ENCODE measurements around the gene ATXN10.
"Not testable (repeated sequence)": the region's sequence is repeated elsewhere in the genome, so short reads cannot be mapped to it uniquely, and the experiment has no call there.

ATXN10 gene

DNA sequence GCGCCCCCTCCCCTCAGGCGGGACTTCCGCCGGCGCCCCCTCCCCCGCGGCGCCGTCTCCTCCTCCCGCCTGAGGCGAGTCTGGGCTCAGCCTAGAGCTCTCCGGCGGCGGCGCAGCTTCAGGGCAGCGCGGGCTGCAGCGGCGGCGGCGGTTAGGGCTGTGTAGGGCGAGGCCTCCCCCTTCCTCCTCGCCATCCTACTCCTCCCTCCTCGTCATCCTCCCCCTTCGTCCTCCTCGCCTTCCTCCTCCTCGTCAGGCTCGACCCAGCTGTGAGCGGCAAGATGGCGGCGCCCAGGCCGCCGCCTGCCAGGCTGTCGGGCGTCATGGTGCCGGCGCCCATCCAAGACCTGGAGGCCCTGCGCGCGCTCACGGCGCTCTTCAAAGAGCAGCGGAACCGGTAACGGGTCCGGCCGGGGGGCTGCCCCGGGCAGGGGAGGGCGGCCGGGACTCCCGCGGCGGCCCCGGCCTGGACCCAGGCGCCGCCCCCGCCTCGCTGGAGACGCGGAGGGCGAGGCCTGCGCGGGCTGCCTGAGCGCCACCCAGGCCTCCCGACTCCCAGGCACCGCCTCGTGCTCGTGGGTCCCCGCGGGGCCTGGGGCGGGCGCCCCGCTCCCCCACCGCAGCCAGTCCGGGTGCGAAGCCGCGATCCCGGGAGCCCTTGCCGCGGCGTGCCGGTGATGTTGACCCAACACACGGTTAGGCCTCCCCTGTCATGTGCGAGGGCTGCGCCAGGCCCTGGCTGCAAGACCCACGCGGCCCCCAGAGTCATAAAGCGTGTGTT is at the start of gene ATXN10:
TSS of gene ATXN10 (plus strand) at position 52 of the 781 bp plus-strand sequence. CDS start at position 282, 230 bp downstream.
- peak; percentile 35 to 73 (median 36) for DNase-seq (ENCODE audit: low read depth in 3 of 3)

GRCh38 chr22:45621836-45622600 is 49.6 kb upstream of the ATXN10 start:
- no peak for DNase-seq (ENCODE audit: low read depth in 3 of 3)

GRCh38 chr22:45623464-45624145 is 48.0 kb upstream of the ATXN10 start:
- DNase-seq (ENCODE audit: low read depth in 3 of 3), result not testable (repeated sequence)

- no peak for DNase-seq (ENCODE audit: low read depth in 3 of 3)
These were observed 45.4 kb upstream of the ATXN10 start for GRCh38 chr22:45626198-45626651.

GRCh38 chr22:45627489-45628233 is 44.0 kb upstream of the ATXN10 start:
- DNase-seq (ENCODE audit: low read depth in 3 of 3), result no peak

DNA sequence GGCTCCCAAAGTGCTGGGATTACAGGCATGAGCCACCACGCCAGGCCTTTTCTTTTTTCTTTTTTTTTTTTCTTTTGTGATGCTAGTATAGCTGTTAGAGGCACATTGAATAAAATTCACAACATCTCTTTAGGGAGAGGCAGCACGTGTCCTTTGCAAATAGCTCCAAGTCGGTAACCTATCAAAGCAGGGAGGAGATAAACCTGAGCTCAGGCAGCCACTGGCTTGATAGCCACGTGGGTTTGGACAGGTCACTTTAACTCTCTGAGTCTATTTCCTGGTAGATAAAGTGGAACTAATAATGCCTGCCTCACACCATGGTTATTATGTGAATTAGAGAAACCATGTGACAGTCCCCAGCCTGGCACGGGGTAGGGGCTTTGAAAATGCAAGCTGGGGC is 43.1 kb upstream of the ATXN10 start:
- no peak for DNase-seq (ENCODE audit: low read depth in 3 of 3)

DNA sequence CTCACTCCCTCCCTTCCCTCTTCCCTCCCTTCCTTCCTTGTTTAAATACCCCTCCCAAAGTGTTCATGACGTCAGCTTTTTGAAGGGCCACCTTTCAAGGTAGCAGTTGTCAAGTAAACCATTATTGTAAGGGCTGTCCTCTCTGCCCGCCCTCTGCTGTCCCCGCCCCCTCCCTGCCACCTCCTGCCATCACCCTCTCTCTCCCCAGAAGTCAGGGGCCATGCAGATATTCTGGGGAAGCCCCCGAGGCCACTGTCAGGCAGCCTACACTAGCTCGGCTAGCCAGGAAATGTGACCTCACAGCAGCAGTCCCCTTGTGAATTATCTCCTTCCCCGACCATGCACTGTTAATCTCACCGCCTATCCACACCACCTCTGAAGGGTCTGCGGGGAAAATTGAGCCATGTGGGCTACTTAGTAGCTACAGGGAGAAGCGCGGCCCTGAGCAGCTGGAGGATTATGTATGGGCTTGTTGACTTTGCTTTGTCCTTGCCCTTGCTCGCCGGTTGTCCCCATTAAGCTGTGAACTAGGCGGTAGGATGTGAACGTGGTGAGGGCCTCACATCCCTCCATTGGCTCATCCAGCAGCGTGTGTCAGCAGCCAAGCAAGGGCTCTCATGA is 42.1 kb upstream of the ATXN10 start:
- DNase-seq (ENCODE audit: low read depth in 3 of 3), result no peak

- no peak for DNase-seq (ENCODE audit: low read depth in 3 of 3)
These were observed 41.2 kb upstream of the ATXN10 start for GRCh38 chr22:45630436-45630835.

GRCh38 chr22:45631140-45631840 is 40.3 kb upstream of the ATXN10 start:
- DNase-seq (ENCODE audit: low read depth in 3 of 3), result no peak

DNA sequence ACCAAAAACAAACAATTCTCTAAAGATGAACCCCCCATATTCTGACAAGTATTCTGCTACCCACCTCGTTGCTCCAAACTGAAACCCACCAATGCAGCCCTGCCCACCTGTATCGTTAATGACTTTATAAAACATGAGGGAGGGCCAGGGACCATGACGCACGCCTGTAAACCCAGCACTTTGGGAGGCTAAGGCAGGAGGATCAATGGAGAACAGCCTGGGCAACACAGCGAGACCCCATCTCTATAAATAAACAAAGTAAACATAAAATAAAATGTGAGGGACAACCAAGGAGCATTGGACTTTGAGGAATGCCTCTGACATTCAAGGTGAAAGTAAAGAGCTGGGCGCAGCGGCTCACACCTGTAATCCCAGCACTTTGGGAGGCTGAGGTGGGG is 39.8 kb upstream of the ATXN10 start:
- DNase-seq (ENCODE audit: low read depth in 3 of 3), result no peak

GRCh38 chr22:45632791-45633515 is 38.7 kb upstream of the ATXN10 start:
- no peak for DNase-seq (ENCODE audit: low read depth in 3 of 3)

DNA sequence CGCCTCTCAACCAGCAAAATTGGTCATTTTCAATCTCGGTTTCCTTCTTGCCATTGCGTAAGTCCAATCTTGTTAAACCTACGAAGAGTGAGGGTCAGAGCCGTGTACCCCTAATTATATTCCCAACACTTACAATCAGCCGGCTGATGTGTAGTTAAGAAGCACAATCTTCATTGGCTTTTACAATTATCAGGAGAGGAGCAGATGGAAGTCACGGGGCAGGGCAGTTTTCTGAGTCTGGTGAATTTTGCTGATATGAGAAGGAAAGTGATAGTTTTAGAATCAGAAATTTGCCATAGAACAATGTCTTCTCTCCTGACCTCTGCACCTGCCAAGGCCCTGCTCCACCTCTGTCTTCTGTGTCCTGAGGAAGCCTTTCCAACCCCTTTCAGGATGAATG is 35.0 kb upstream of the ATXN10 start:
- DNase-seq (ENCODE audit: low read depth in 3 of 3), result no peak

GRCh38 chr22:45638197-45638596 is 33.4 kb upstream of the ATXN10 start:
- DNase-seq (ENCODE audit: low read depth in 3 of 3), result no peak

- no peak for DNase-seq (ENCODE audit: low read depth in 3 of 3)
These were observed 32.5 kb upstream of the ATXN10 start for GRCh38 chr22:45638834-45639746.

GRCh38 chr22:45639747-45640102 is 31.9 kb upstream of the ATXN10 start:
- no peak for DNase-seq (ENCODE audit: low read depth in 3 of 3)

GRCh38 chr22:45640291-45640940 is 31.2 kb upstream of the ATXN10 start:
- no peak for DNase-seq (ENCODE audit: low read depth in 3 of 3)

GRCh38 chr22:45640941-45641621 is 30.6 kb upstream of the ATXN10 start:
- DNase-seq (ENCODE audit: low read depth in 3 of 3), result no peak

- DNase-seq (ENCODE audit: low read depth in 3 of 3), result no peak
These were observed 28.6 kb upstream of the ATXN10 start for GRCh38 chr22:45642986-45643385.
